K562 (cell line): Measurements from ENCODE around the gene RAI1. TPM values are rescaled to one million over a fixed set of nuclear protein-coding genes. Genes with fewer than 3 reads are reported as not detected.

ENCODE experiments used
- ARID1B ChIP-seq: fragments of 450-650 bp; IDR thresholded peaks from 2 replicates; pipeline ENCODE4 v1.6.1; 2016; ENCODE audit warnings: antibody characterized with exemption, mild to moderate bottlenecking, inconsistent platforms
- ARID2 ChIP-seq: fragments of 450-650 bp; IDR thresholded peaks from 2 replicates; pipeline ENCODE4 v1.6.1; 2017; ENCODE audit warnings: antibody characterized with exemption, mild to moderate bottlenecking
- BCL6 ChIP-seq: fragments of 250-450 bp; sonication (Bioruptor Pico); IDR thresholded peaks from 2 replicates; pipeline ENCODE4 v1.4.0; 2020
- EP300 ChIP-seq: IDR thresholded peaks from 2 replicates; pipeline ENCODE4 v1.6.1; 2012; ENCODE audit warnings: low read length, improper control_type of control experiment
- KLF6 ChIP-seq: fragments of 250-450 bp; sonication (Bioruptor Pico); IDR thresholded peaks from 2 replicates; pipeline ENCODE4 v1.4.0; 2020; ENCODE audit warnings: mild to moderate bottlenecking, moderate library complexity, borderline replicate concordance
- MBD2 ChIP-seq: sonication (generic); IDR thresholded peaks from 2 replicates; pipeline ENCODE4 v1.6.1; 2016; ENCODE audit warnings: low read depth, borderline replicate concordance
- NCOA2 ChIP-seq, 2 experiments: fragments of 450-650 bp; IDR thresholded peaks; 2 replicates each; pipeline ENCODE4 v1.6.1; 2018; ENCODE audit warnings: mild to moderate bottlenecking in 2 of 2, moderate library complexity in 1 of 2; ENCODE audit not compliant: partially characterized antibody in 2 of 2
- NR2C2 ChIP-seq, 2 experiments: fragments of 200-800 bp in 1 of 2; sonication (Bioruptor generic) in 1 of 2; sonication (generic) in 1 of 2; formaldehyde crosslinking in 1 of 2; IDR thresholded peaks; 2 replicates each; pipeline versions ENCODE4 v1.6.1 to v1.8.0; 2016 to 2022; ENCODE audit warnings: mild to moderate bottlenecking in 1 of 2, missing compliant biosample characterization in 1 of 2, missing genetic modification characterization in 1 of 2, missing genetic modification reagents in 1 of 2
- SAFB2 ChIP-seq: fragments of 200-400 bp; formaldehyde crosslinking; IDR thresholded peaks from 2 replicates; pipeline ENCODE4 v1.6.1; 2018; ENCODE audit warnings: borderline replicate concordance, low read length, low read depth, moderate library complexity; ENCODE audit not compliant: severe bottlenecking
- SPI1 ChIP-seq: IDR thresholded peaks from 2 replicates; pipeline ENCODE4 v1.6.1; 2011; ENCODE audit warnings: low read depth, low read length, control low read depth, borderline replicate concordance
- ZBTB8A ChIP-seq: fragments of 450-650 bp; IDR thresholded peaks from 2 replicates; pipeline ENCODE4 v1.6.1; 2018; ENCODE audit warnings: mild to moderate bottlenecking, moderate library complexity; ENCODE audit not compliant: partially characterized antibody
- ZNF253 ChIP-seq: fragments of 250-450 bp; sonication (Bioruptor Pico); conservative IDR thresholded peaks from 2 replicates; pipeline ENCODE4 v1.6.1; 2021; ENCODE audit warnings: mild to moderate bottlenecking
- ZNF263 ChIP-seq: sonication (generic); formaldehyde crosslinking; IDR thresholded peaks from 2 replicates; pipeline ENCODE4 v1.8.0; 2022; ENCODE audit warnings: mild to moderate bottlenecking, missing genetic modification reagents, borderline replicate concordance
- ZNF431 ChIP-seq: sonication (generic); formaldehyde crosslinking; IDR thresholded peaks from 2 replicates; pipeline ENCODE4 v1.8.0; 2022; ENCODE audit warnings: mild to moderate bottlenecking, missing genetic modification reagents
- ZNF766 ChIP-seq: fragments of 200-800 bp; sonication (Bioruptor generic); conservative IDR thresholded peaks from 2 replicates; pipeline ENCODE4 v1.6.1; 2016; ENCODE audit warnings: missing genetic modification characterization, missing compliant biosample characterization
- polyA plus RNA-seq, 8 experiments: library from polyadenylated mRNA; depleted of rRNA in 4 of 8; stranded (reverse) in 5 of 8; unstranded in 3 of 8; fragments of >200 nt; fragmentation: Nextera tagmentation in 2 of 8; fragmentation: Illumina TruSeq in 1 of 8; extraction: Ambion mirVana in 2 of 8; extraction: Trizol in 1 of 8; gene quantifications; 2 replicates each; pipeline versions ENCODE4 v1.2.1 to v1.2.3, GENCODE V29; 2011 to 2014; ENCODE audit warnings: inconsistent platforms in 1 of 8, missing spikeins in 1 of 8
- total RNA-seq, 7 experiments: library from RNA; depleted of rRNA in 6 of 7; stranded (reverse); fragments of >200 nt in 6 of 7; fragmentation: Illumina TruSeq in 2 of 7; extraction: Trizol in 2 of 7; gene quantifications; 2 replicates each; pipeline versions ENCODE4 v1.2.1 to v1.2.3, GENCODE V29; 2011 to 2021; ENCODE audit warnings: low replicate concordance in 1 of 7
- TF ChIP-seq, protein P1 (sequence below): IDR thresholded peaks from 2 replicates; pipeline ENCODE4 v1.6.1; 2011; ENCODE audit not compliant: insufficient read length; ENCODE audit errors: extremely low read depth
- TF ChIP-seq, protein P2 (sequence below): fragments of 200-800 bp; sonication (Bioruptor generic); IDR thresholded peaks from 2 replicates; pipeline ENCODE4 v1.6.1; 2017; ENCODE audit warnings: missing genetic modification characterization, missing compliant biosample characterization
- TF ChIP-seq, protein P3 (sequence below): fragments of 450-650 bp; formaldehyde crosslinking; IDR thresholded peaks from 2 replicates; pipeline ENCODE4 v1.4.0; 2022; ENCODE audit warnings: mild to moderate bottlenecking, moderate library complexity
- TF ChIP-seq, protein P4 (sequence below): sonication (generic); formaldehyde crosslinking; IDR thresholded peaks from 2 replicates; pipeline ENCODE4 v1.8.1; 2022; ENCODE audit warnings: missing genetic modification reagents
- TF ChIP-seq, protein P5 (sequence below): fragments of 450-650 bp; IDR thresholded peaks from 2 replicates; pipeline ENCODE4 v1.6.1; 2018; ENCODE audit warnings: mild to moderate bottlenecking, low read depth; ENCODE audit not compliant: partially characterized antibody

The RAI1 gene
- total and polyA plus RNA-seq, 9 of the 15 experiments (the other 6 are each of a cell fraction or from before 2014, with no cell fraction given), result 0.68 to 19.9 (median 5.5) TPM

DNA sequence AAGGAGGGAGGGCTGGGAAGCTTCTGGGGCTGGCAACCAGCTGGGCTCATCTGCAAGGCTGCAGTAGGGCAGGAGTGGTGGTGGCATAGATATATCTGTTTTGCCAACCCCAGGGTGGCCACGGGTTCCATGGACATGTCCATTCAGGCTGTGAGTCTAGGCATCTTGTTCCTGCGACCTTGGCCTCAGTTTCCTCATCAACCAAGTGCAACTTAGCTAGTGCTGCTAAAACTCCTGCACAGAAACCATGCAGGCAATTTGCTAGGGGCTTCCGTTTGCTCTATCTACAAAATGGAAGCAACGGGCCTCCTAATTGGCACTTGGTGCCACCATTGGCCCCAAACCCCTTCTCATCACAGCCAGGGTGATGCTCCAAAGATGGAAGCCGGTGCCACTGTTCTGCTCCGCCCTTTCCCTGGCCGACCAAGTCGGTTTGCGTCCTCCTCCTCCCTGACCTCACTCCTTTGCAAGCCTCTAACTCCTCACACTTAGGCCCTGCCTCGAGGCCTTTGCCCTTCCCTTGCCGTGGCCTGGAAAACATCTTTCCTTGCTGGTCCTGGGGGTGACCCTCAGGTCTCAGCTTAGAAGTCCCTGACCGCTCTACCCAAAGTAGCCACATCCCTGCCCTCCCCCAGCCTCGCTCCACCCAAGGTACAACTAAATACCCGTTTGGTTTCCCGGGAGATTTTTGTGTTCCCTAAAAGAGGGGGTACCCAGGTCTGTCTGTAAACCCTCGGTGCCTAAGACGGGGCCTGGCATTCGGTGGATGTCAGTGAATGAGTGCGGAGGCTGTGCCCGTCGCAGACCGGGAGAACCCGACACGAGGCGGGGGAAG, 154.4 kb downstream of the RAI1 start (continued):
- TF ChIP-seq, protein P1, sequence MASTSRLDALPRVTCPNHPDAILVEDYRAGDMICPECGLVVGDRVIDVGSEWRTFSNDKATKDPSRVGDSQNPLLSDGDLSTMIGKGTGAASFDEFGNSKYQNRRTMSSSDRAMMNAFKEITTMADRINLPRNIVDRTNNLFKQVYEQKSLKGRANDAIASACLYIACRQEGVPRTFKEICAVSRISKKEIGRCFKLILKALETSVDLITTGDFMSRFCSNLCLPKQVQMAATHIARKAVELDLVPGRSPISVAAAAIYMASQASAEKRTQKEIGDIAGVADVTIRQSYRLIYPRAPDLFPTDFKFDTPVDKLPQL, result no peak
- TF ChIP-seq KLF6 (CRISPR knock-in tag) (peak; percentile 40; the same call in 1 of the 2 replicates), NR2C2 (CRISPR knock-in tag; IDR thresholded peaks at IDR 0.05) (no peak), NR2C2 (tag; IDR thresholded peaks at IDR 0.05) (0 out of 2 replicates have a peak, but pooled peaks have one; percentile 52), ZNF431 (CRISPR knock-in tag) (0 out of 2 replicates have a peak, but pooled peaks have one; percentile 53), SAFB2 (no peak), ARID2 (0 out of 2 replicates have a peak, but pooled peaks have one; percentile 33), SPI1 (no peak), BCL6 (CRISPR knock-in tag) (0 out of 2 replicates have a peak, but pooled peaks have one; percentile 56), ARID1B (0 out of 2 replicates have a peak, but pooled peaks have one; percentile 27), ZNF766 (0 out of 2 replicates have a peak, but pooled peaks have one; percentile 14), EP300 (no peak), NCOA2 (IDR thresholded peaks at IDR 0.05; ENCODE audit: partially characterized antibody in 2 of 2) (no peak), ZBTB8A (no peak), ZNF263 (peak; percentile 11; the same call in 1 of the 2 replicates), MBD2 (no peak), ZNF253 (CRISPR knock-in tag) (no peak)
- TF ChIP-seq, protein P2, sequence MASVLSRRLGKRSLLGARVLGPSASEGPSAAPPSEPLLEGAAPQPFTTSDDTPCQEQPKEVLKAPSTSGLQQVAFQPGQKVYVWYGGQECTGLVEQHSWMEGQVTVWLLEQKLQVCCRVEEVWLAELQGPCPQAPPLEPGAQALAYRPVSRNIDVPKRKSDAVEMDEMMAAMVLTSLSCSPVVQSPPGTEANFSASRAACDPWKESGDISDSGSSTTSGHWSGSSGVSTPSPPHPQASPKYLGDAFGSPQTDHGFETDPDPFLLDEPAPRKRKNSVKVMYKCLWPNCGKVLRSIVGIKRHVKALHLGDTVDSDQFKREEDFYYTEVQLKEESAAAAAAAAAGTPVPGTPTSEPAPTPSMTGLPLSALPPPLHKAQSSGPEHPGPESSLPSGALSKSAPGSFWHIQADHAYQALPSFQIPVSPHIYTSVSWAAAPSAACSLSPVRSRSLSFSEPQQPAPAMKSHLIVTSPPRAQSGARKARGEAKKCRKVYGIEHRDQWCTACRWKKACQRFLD, result peak; percentile 74
- TF ChIP-seq, protein P3, sequence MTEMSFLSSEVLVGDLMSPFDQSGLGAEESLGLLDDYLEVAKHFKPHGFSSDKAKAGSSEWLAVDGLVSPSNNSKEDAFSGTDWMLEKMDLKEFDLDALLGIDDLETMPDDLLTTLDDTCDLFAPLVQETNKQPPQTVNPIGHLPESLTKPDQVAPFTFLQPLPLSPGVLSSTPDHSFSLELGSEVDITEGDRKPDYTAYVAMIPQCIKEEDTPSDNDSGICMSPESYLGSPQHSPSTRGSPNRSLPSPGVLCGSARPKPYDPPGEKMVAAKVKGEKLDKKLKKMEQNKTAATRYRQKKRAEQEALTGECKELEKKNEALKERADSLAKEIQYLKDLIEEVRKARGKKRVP (CRISPR knock-in tag), result peak; percentile 27; the same call in 1 of the 2 replicates
- TF ChIP-seq, protein P4, sequence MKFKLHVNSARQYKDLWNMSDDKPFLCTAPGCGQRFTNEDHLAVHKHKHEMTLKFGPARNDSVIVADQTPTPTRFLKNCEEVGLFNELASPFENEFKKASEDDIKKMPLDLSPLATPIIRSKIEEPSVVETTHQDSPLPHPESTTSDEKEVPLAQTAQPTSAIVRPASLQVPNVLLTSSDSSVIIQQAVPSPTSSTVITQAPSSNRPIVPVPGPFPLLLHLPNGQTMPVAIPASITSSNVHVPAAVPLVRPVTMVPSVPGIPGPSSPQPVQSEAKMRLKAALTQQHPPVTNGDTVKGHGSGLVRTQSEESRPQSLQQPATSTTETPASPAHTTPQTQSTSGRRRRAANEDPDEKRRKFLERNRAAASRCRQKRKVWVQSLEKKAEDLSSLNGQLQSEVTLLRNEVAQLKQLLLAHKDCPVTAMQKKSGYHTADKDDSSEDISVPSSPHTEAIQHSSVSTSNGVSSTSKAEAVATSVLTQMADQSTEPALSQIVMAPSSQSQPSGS (CRISPR knock-in tag), result no peak
- TF ChIP-seq, protein P5, sequence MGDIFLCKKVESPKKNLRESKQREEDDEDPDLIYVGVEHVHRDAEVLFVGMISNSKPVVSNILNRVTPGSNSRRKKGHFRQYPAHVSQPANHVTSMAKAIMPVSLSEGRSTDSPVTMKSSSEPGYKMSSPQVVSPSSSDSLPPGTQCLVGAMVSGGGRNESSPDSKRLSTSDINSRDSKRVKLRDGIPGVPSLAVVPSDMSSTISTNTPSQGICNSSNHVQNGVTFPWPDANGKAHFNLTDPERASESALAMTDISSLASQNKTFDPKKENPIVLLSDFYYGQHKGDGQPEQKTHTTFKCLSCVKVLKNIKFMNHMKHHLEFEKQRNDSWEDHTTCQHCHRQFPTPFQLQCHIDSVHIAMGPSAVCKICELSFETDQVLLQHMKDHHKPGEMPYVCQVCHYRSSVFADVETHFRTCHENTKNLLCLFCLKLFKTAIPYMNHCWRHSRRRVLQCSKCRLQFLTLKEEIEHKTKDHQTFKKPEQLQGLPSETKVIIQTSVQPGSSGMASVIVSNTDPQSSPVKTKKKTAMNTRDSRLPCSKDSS, result no peak
